Activated CD8-positive, alpha-beta T cell treated with anti-CD3 and anti-CD28 coated beads, Interleukin-2, amount 10 ng/mL, durations not matched to agents 7 days and 5 days (primary cell): ENCODE data around the gene IFIT3. TPM values are rescaled to one million over a fixed set of nuclear protein-coding genes. Genes with fewer than 3 reads are reported as not detected.
A peak's percentile ranks its signal among the peaks of the same experiment; 100 is the strongest.
"Not testable (repeated sequence)": the region's sequence is repeated elsewhere in the genome, so short reads cannot be mapped to it uniquely, and the experiment has no call there.

Experiments used
- ATAC-seq: fragments of 150-1000 bp; cut with Tn5 transposase; one replicate; pipeline ENCODE4 v1.10.0; 2021; ENCODE audit warnings: moderate library complexity
- CTCF ChIA-PET: fragments of 350-600 bp; sonication (Branson Sonifier 250); formaldehyde crosslinking; loops from one replicate; lab custom pipeline; 2021; ENCODE audit warnings: antibody characterized with exemption; lab: Charles Lee
- POLR2A ChIA-PET: fragments of 350-600 bp; sonication (Branson Sonifier 250); formaldehyde crosslinking; loops from one replicate; lab custom pipeline; 2021; ENCODE audit warnings: antibody characterized with exemption; lab: Charles Lee
- DNase-seq: peaks from one replicate; pipeline ENCODE4 v3.0.0-alpha.2; 2020
- H3K27ac Mint-ChIP-seq: one replicate; pipeline ENCODE4 v1.8.0; 2021; ENCODE audit warnings: mild to moderate bottlenecking, mixed read lengths
- H3K27me3 Mint-ChIP-seq: one replicate; pipeline ENCODE4 v1.8.0; 2021; ENCODE audit warnings: low read depth, mixed read lengths
- H3K36me3 Mint-ChIP-seq: one replicate; pipeline ENCODE4 v1.8.0; 2021; ENCODE audit warnings: low read depth, mixed read lengths
- H3K4me1 Mint-ChIP-seq: one replicate; pipeline ENCODE4 v1.8.0; 2021; ENCODE audit warnings: low read depth, mixed read lengths
- H3K4me3 Mint-ChIP-seq: one replicate; pipeline ENCODE4 v1.8.0; 2021; ENCODE audit warnings: mild to moderate bottlenecking, mixed read lengths
- H3K9me3 Mint-ChIP-seq: one replicate; pipeline ENCODE4 v1.8.0; 2022; ENCODE audit warnings: mixed read lengths; ENCODE audit not compliant: insufficient read depth
- total RNA-seq, 2 experiments: library from RNA; stranded (reverse); gene quantifications; one replicate each; pipeline ENCODE4 v1.2.3, GENCODE V29; 2021

The IFIT3 gene, protein sequence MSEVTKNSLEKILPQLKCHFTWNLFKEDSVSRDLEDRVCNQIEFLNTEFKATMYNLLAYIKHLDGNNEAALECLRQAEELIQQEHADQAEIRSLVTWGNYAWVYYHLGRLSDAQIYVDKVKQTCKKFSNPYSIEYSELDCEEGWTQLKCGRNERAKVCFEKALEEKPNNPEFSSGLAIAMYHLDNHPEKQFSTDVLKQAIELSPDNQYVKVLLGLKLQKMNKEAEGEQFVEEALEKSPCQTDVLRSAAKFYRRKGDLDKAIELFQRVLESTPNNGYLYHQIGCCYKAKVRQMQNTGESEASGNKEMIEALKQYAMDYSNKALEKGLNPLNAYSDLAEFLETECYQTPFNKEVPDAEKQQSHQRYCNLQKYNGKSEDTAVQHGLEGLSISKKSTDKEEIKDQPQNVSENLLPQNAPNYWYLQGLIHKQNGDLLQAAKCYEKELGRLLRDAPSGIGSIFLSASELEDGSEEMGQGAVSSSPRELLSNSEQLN
- total RNA-seq: 10 to 100 TPM; 42.8 to 43.7 TPM

DNA sequence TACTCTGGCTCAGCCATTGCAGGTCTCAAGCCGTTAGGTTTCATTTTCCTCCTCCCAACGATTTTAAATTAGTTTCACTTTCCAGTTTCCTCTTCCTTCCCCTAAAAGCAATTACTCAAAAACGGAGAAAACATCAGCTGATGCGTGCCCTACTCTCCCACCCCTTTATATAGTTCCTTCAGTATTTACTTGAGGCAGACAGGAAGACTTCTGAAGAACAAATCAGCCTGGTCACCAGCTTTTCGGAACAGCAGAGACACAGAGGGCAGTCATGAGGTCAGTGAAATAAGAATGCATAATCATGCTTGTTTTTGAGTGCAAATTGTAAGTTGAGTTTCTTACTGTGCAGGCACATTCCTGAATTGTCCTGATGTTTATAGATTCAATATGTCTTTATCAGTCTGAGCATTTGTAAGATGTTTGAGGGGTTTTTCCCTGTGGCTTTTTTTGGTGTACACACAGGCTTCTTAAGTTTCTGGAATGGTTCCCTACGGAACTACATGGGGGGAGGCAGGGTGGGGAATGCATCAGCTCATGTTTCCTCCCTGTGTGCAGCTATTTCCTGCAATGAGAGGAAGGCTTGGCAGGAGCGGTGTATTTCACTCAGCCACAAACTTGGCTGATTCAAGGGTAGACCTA lies at the start of gene IFIT3:
Gene IFIT3 (plus strand): TSS at position 195 of the 639 bp plus-strand sequence. CDS start 77 bp downstream, at position 272.
- no peaks in the 10 kb centered on the region for H3K27me3 Mint-ChIP-seq
- peaks cover 63% of the 10 kb centered on the region for H3K4me1 Mint-ChIP-seq
- DNase-seq (peak; percentile 48), ATAC-seq (peak; percentile 42)
- peak within 1 kb of the TSS; percentile 96 for H3K27ac Mint-ChIP-seq
- peaks cover 44% of the 10 kb centered on the region for H3K36me3 Mint-ChIP-seq
- H3K9me3 Mint-ChIP-seq: no peaks in the 10 kb centered on the region
- H3K4me3 Mint-ChIP-seq: peak within 1 kb of the TSS; percentile 93
- ChIA-PET POLR2A (interaction anchor here (0.5 to 2.8 kb wide), 11 partner anchors 10 to 446 kb away, joined by 3 to 23 read pairs (median 4); partner anchors contain the start of genes IFIT1, IFIT5, KIF20B and LIPA), CTCF (interaction anchor here (0.7 to 1.8 kb wide), 9 partner anchors 8 to 86 kb away, joined by 3 to 8 read pairs (median 3); partner anchors contain the start of genes IFIT2 and IFIT5)

DNA sequence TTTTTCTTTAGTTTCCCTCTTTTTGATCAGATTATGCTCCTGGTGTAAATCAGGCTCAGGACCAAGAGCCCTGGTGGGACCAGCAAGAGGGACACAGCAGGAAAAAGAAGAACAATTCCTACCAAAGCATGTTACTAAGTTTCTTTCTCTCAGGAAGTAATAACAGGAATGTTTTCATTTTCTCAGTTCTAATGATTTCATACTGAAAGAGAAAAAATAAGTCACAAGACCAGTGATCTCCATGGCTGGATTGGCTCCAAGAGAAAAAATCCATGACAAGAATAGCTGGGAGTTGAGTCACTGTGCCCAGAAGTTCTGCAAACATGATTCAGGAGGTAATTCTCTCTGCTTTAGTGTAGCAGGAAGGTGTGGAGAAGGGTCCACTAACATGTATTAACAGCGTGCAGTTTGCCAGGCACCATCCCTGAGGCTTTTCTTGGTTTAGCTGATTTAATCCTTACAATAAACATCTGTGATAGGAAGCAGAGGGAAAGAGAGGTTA lies 49.7 kb upstream of the IFIT3 start:
- peaks cover 29% of the 10 kb centered on the region for H3K27me3 Mint-ChIP-seq
- no peaks in the 10 kb centered on the region for H3K4me1 Mint-ChIP-seq
- no peaks in the 10 kb centered on the region for H3K9me3 Mint-ChIP-seq
- ATAC-seq (no peak), DNase-seq (no peak)
- ChIA-PET POLR2A (no interaction called here), CTCF (no interaction called here)
- no peak overlapping the region for H3K4me3 Mint-ChIP-seq
- no peaks in the 10 kb centered on the region for H3K36me3 Mint-ChIP-seq
- no peak overlapping the region for H3K27ac Mint-ChIP-seq

- peaks cover 27% of the 10 kb centered on the region for H3K27me3 Mint-ChIP-seq
- no peak overlapping the region for H3K4me3 Mint-ChIP-seq
- DNase-seq (no peak), ATAC-seq (no peak)
- H3K27ac Mint-ChIP-seq: no peak overlapping the region
- H3K9me3 Mint-ChIP-seq: no peaks in the 10 kb centered on the region
- ChIA-PET POLR2A (no interaction called here), CTCF (no interaction called here)
- no peaks in the 10 kb centered on the region for H3K4me1 Mint-ChIP-seq
- no peaks in the 10 kb centered on the region for H3K36me3 Mint-ChIP-seq
Observed at GRCh38 chr10:89278900-89279392, 48.9 kb upstream of the IFIT3 start.

GRCh38 chr10:89279421-89279869 lies 48.4 kb upstream of the IFIT3 start:
- ATAC-seq (no peak), DNase-seq (no peak)
- H3K27me3 Mint-ChIP-seq: peaks cover 26% of the 10 kb centered on the region
- no peaks in the 10 kb centered on the region for H3K36me3 Mint-ChIP-seq
- CTCF ChIA-PET: no interaction called here
- no peak overlapping the region for H3K4me3 Mint-ChIP-seq
- POLR2A ChIA-PET: no interaction called here
- H3K9me3 Mint-ChIP-seq: no peaks in the 10 kb centered on the region
- H3K4me1 Mint-ChIP-seq: no peaks in the 10 kb centered on the region
- H3K27ac Mint-ChIP-seq: no peak overlapping the region

- H3K9me3 Mint-ChIP-seq: no peaks in the 10 kb centered on the region
- H3K27me3 Mint-ChIP-seq: peaks cover 23% of the 10 kb centered on the region
- DNase-seq: no peak
- H3K4me1 Mint-ChIP-seq: no peaks in the 10 kb centered on the region
- ATAC-seq: no peak
- H3K4me3 Mint-ChIP-seq: no peak overlapping the region
- ChIA-PET CTCF (no interaction called here), POLR2A (no interaction called here)
- H3K27ac Mint-ChIP-seq: no peak overlapping the region
- H3K36me3 Mint-ChIP-seq: no peaks in the 10 kb centered on the region
Observed at GRCh38 chr10:89280508-89280907, 47.3 kb upstream of the IFIT3 start.

DNA sequence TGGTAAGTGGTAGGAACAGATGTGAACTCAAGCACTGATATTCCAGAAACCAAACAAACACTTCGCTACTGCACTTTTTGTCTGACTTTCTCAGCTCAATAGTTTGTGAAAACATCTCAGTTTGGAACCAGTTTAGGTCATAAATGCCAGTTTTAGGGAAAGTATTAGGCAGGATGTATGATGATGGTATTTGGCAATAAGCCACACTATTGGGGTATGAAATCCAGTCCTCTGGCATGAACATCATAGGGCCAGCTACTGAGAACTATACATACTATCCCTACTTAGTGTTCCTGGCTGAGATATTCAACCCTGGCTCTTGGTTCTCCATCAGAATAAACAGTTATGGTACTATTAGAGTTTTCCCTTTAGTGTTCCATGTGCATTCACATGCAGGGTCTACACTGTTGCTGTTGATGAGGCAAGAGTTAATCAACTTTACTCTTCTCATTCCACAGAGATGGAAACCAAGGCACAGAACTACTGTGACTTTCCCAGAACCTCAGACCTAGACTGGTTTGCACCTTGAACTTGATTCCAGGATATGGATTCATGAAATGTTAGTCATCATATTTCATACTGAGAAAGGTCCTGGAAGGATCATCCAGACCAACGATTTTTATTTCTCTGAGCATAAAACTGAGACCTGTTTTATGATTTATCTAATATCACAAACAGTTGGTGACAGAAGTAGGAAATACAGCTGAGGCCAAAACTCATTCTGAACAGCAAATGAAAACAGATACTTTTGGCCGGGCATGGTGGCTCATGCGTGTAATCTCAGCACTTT lies 46.0 kb upstream of the IFIT3 start:
- no peaks in the 10 kb centered on the region for H3K36me3 Mint-ChIP-seq
- POLR2A ChIA-PET: no interaction called here
- ATAC-seq: no peak
- H3K4me3 Mint-ChIP-seq: no peak overlapping the region
- H3K27ac Mint-ChIP-seq: no peak overlapping the region
- H3K27me3 Mint-ChIP-seq: peaks cover 26% of the 10 kb centered on the region
- no peaks in the 10 kb centered on the region for H3K9me3 Mint-ChIP-seq
- H3K4me1 Mint-ChIP-seq: no peaks in the 10 kb centered on the region
- CTCF ChIA-PET: no interaction called here
- no peak for DNase-seq

DNA sequence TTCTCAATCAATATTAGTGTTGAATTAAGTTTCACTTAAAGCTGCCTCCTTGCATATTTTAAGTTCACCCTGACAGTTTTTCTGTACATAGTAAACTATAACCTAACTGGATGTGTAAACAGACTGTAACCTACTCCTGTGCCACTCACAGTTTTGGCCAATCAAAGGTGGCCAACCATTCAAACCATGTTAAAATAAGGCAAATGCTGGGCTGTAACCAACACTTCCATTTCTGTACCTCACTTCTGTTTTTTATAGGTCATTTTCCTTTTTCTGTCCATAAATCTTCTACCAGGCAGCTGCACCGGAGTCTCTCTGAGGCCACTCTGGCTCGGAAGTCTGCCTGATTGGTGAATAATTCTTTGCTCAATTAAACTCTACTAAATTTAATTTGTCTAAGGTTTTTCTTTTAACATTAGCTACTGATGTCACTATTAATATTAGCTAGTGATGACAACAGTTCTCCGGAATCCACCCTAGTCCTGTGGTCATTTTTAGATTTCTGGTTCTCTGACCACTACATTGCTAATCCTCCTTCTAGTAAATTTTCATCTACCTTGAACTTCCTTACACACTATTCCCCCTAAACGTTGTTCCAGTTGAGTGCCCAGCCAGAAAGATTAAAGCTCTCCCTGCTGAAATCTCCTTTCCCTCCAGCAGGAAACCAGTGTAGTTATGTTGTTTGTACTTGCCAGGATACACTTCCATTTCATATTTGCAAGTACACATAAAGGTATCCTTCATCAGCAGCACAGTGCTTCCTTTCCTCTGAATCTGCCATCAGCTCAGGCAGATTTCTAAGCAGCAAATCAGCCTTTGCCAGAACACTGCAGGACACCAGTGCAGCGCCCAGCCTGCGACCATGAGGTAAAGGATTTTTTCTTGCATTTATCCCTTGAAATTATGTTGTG lies 44.5 kb upstream of the IFIT3 start:
- ChIA-PET CTCF (interaction anchor here (1.2 kb wide), 1 partner anchor 86 kb away, joined by 5 read pairs; no protein-coding TSS in a partner anchor), POLR2A (interaction anchor here (0.6 kb wide), 1 partner anchor 90 kb away, joined by 3 read pairs; no protein-coding TSS in a partner anchor)
- Mint-ChIP-seq H3K27me3 (peaks cover 17% of the 10 kb centered on the region), H3K4me1 (no peaks in the 10 kb centered on the region), H3K9me3 (no peaks in the 10 kb centered on the region), H3K27ac (no peak overlapping the region), H3K4me3 (no peak overlapping the region), H3K36me3 (no peaks in the 10 kb centered on the region)
- ATAC-seq (no peak), DNase-seq (no peak)

GRCh38 chr10:89283936-89284475 lies 43.8 kb upstream of the IFIT3 start:
- peaks cover 17% of the 10 kb centered on the region for H3K27me3 Mint-ChIP-seq
- H3K4me3 Mint-ChIP-seq: no peak overlapping the region
- no peaks in the 10 kb centered on the region for H3K4me1 Mint-ChIP-seq
- ChIA-PET CTCF (interaction anchor here (1.2 kb wide), 1 partner anchor 86 kb away, joined by 5 read pairs; no protein-coding TSS in a partner anchor), POLR2A (no interaction called here)
- no peak for DNase-seq
- H3K36me3 Mint-ChIP-seq: no peaks in the 10 kb centered on the region
- no peak for ATAC-seq
- no peaks in the 10 kb centered on the region for H3K9me3 Mint-ChIP-seq
- H3K27ac Mint-ChIP-seq: no peak overlapping the region

GRCh38 chr10:89284711-89285110 lies 43.1 kb upstream of the IFIT3 start:
- DNase-seq, H3K27ac Mint-ChIP-seq, ATAC-seq, H3K36me3 Mint-ChIP-seq, POLR2A ChIA-PET, H3K4me3 Mint-ChIP-seq, H3K4me1 Mint-ChIP-seq, CTCF ChIA-PET, H3K9me3 Mint-ChIP-seq: not testable (repeated sequence)
- peaks cover 17% of the 10 kb centered on the region for H3K27me3 Mint-ChIP-seq

GRCh38 chr10:89285303-89285702 lies 42.5 kb upstream of the IFIT3 start:
- H3K27me3 Mint-ChIP-seq: peaks cover 17% of the 10 kb centered on the region
- H3K4me1 Mint-ChIP-seq, H3K9me3 Mint-ChIP-seq, H3K27ac Mint-ChIP-seq, ATAC-seq, DNase-seq, POLR2A ChIA-PET, H3K4me3 Mint-ChIP-seq, CTCF ChIA-PET, H3K36me3 Mint-ChIP-seq: not testable (repeated sequence)
